B cell (primary cell): ENCODE measurements around the gene ANKRD23. TPM values are rescaled to one million over a fixed set of nuclear protein-coding genes. Genes with fewer than 3 reads are reported as not detected.

Source experiments
- ATAC-seq: fragments of 200-7000 bp; cut with Tn5 transposase; one replicate; pipeline ENCODE4 v1.10.0; 2021; ENCODE audit warnings: low read depth, mild to moderate bottlenecking, moderate number of reproducible peaks, moderate library complexity
- CTCF ChIA-PET: fragments of 350-600 bp; sonication (Branson Sonifier 250); formaldehyde crosslinking; loops from one replicate; lab custom pipeline; 2021; ENCODE audit warnings: antibody characterized with exemption, inconsistent platforms; lab: Charles Lee
- POLR2A ChIA-PET: fragments of 350-600 bp; sonication (Branson Sonifier 250); formaldehyde crosslinking; loops from one replicate; lab custom pipeline; 2021; ENCODE audit warnings: antibody characterized with exemption; lab: Charles Lee
- DNase-seq: peaks from one replicate; pipeline ENCODE4 v3.0.0; 2013
- H2AFZ ChIP-seq: 2 replicates; pipeline ENCODE4 v1.6.1; 2012; ENCODE audit warnings: mild to moderate bottlenecking, low read depth, low read length; ENCODE audit not compliant: insufficient read depth, poor library complexity, severe bottlenecking
- H3K27ac ChIP-seq, 2 donors: 1 replicate in 1 of 2; 2 replicates in 1 of 2; pipeline ENCODE4 v1.5.1; 2012 to 2013; ENCODE audit warnings: low read length in 2 of 2, mild to moderate bottlenecking in 2 of 2, moderate library complexity in 1 of 2
- H3K27me3 ChIP-seq, 4 experiments: fragments of 200-600 bp in 1 of 4; sonication (generic) in 1 of 4; replicated peaks in 1 of 4; 1 replicate in 2 of 4; 2 replicates in 2 of 4; pipeline versions ENCODE4 v1.6.1 to v1.7.0; 2013 to 2016; ENCODE audit warnings: low read length in 3 of 4, mild to moderate bottlenecking in 2 of 4, mixed read lengths in 1 of 4, moderate library complexity in 1 of 4; ENCODE audit not compliant: insufficient read depth in 4 of 4, control insufficient read depth in 3 of 4; ENCODE audit errors: control extremely low read depth in 1 of 4
- H3K36me3 ChIP-seq, 2 experiments: replicated peaks in 1 of 2; 1 replicate in 1 of 2; 2 replicates in 1 of 2; pipeline versions ENCODE4 v1.6.1 to v1.7.1; 2013; ENCODE audit warnings: low read length in 1 of 2; ENCODE audit not compliant: insufficient read depth in 2 of 2, control insufficient read depth in 1 of 2; ENCODE audit errors: control extremely low read depth in 1 of 2, extremely low read depth in 1 of 2
- H3K4me1 ChIP-seq, 2 donors: fragments of 200-600 bp in 1 of 2; sonication (generic) in 1 of 2; 1 replicate in 1 of 2; 2 replicates in 1 of 2; pipeline versions ENCODE4 v1.5.1 to v1.6.1; 2013 to 2017; ENCODE audit warnings: low read length in 2 of 2; ENCODE audit not compliant: control insufficient read depth in 2 of 2, insufficient read depth in 2 of 2
- H3K4me2 ChIP-seq: replicated peaks from 2 replicates; pipeline ENCODE3; 2012; ENCODE audit warnings: mild to moderate bottlenecking, low read depth, low read length; ENCODE audit not compliant: poor library complexity, severe bottlenecking
- H3K4me3 ChIP-seq, 5 experiments: fragments of 200-600 bp in 1 of 5; sonication (generic) in 1 of 5; 1 replicate in 3 of 5; 2 replicates in 2 of 5; pipeline versions ENCODE4 v1.5.1 to v1.7.0; 2011 to 2016; ENCODE audit warnings: low read length in 4 of 5, mild to moderate bottlenecking in 4 of 5, low read depth in 2 of 5, control low read depth in 1 of 5, moderate library complexity in 1 of 5; ENCODE audit not compliant: insufficient read depth in 1 of 5; ENCODE audit errors: control extremely low read depth in 1 of 5, extremely low read depth in 1 of 5
- H3K79me2 ChIP-seq: fragments of 200-600 bp; sonication (generic); one replicate; pipeline ENCODE4 v1.6.0; 2016; ENCODE audit warnings: low read length; ENCODE audit not compliant: control insufficient read depth, insufficient read depth
- H3K9ac ChIP-seq: fragments of 200-600 bp; sonication (generic); 2 replicates; pipeline ENCODE4 v1.6.1; 2017; ENCODE audit warnings: mild to moderate bottlenecking, low read length, moderate library complexity
- H3K9me3 ChIP-seq, 3 donors: one replicate each; pipeline versions ENCODE4 v1.6.1 to v1.7.1; 2013; ENCODE audit warnings: low read length in 2 of 3; ENCODE audit not compliant: control insufficient read depth in 2 of 3, insufficient read depth in 1 of 3; ENCODE audit errors: control extremely low read depth in 1 of 3
- H4K20me1 ChIP-seq: 2 replicates; pipeline ENCODE4 v1.6.0; 2012; ENCODE audit warnings: mild to moderate bottlenecking, low read length; ENCODE audit not compliant: insufficient read depth, control insufficient read depth, poor library complexity, severe bottlenecking
- H3K27ac Mint-ChIP-seq: one replicate; pipeline ENCODE4 v1.8.0; 2021; ENCODE audit warnings: mixed read lengths
- H3K27me3 Mint-ChIP-seq: one replicate; pipeline ENCODE4 v1.8.0; 2021; ENCODE audit warnings: mixed read lengths
- H3K4me1 Mint-ChIP-seq: one replicate; pipeline ENCODE4 v1.8.0; 2021; ENCODE audit warnings: mixed read lengths
- H3K4me3 Mint-ChIP-seq: one replicate; pipeline ENCODE4 v1.8.0; 2021; ENCODE audit warnings: mixed read lengths
- H3K9me3 Mint-ChIP-seq: one replicate; pipeline ENCODE4 v1.8.0; 2022; ENCODE audit warnings: mixed read lengths; ENCODE audit not compliant: insufficient read depth
- EZH2 ChIP-seq: IDR thresholded peaks from 2 replicates; pipeline ENCODE4 v1.6.1; 2012; ENCODE audit warnings: borderline replicate concordance, low read depth, mild to moderate bottlenecking, moderate library complexity, low read length; ENCODE audit not compliant: insufficient read depth, poor library complexity, severe bottlenecking
- WGBS: methylation state at CpG from one replicate; pipeline ENCODE4 v1.1.5; 2013; ENCODE audit warnings: missing lambda C conversion rate; ENCODE audit not compliant: insufficient coverage; 5-methylcytosine and 5-hydroxymethylcytosine counted together
- intact Hi-C: fragments of 100-400 bp; cut with micrococcal nuclease; formaldehyde crosslinking; loops from one replicate; pipeline ENCODE4 v1.10.0; 2022
- polyA plus RNA-seq: library from polyadenylated mRNA; depleted of rRNA; stranded (reverse); fragments of >200 nt; gene quantifications from 2 replicates; pipeline ENCODE4 v1.2.3, GENCODE V29; 2012
- total RNA-seq, 2 donors: library from RNA; stranded (reverse); fragments of 120-200 nt in 1 of 2; gene quantifications; 1 replicate in 1 of 2; 2 replicates in 1 of 2; pipeline versions ENCODE4 v1.2.3 to v1.2.4, GENCODE V29; 2013 to 2022
- TF ChIP-seq, protein P1 (sequence below): fragments of 200-600 bp; IDR thresholded peaks from one replicate; pipeline ENCODE4 v1.8.0; 2022; ENCODE audit warnings: antibody characterized with exemption, mild to moderate bottlenecking

ANKRD23 gene
- total and polyA plus RNA-seq, 2 donors (not counting 1 experiment from before 2014, with no cell fraction given) = 8.8 to 11.3 TPM

DNA sequence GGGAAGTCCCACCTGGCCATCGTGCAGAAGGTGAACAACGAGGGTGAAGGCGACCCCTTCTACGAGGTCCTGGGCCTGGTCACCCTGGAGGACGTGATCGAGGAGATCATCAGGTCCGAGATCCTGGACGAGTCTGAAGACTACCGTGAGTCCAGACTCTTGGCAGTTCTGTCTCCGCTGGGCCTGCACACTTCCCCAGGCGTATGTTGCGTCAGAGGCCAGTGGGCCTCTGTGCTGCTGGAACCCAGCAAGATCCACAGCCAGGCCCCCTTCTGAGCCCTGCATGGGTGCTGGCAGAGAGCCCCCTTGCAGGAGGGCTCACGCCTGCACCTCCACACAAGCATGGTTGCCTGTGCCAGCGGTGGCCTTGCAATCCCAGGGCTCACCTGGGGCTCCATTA, 18.8 kb downstream of the ANKRD23 start:
- DNase-seq (no peak), ATAC-seq (no peak)
- intact Hi-C loops = no loop called here
- Histone ChIP-seq H3K79me2 (peaks cover 34% of the 10 kb centered on the region), H3K4me2 (no peak overlapping the region), H2AFZ (no peak overlapping the region), H3K27me3 (no peaks in the 10 kb centered on the region), H3K4me3 (no peak overlapping the region), H3K4me1 (peaks cover 0 to 2% of the 10 kb centered on the region in 2 donors), H4K20me1 (peaks cover 60% of the 10 kb centered on the region), H3K9me3 (no peaks in the 10 kb centered on the region), H3K9ac (no peak overlapping the region), H3K36me3 (peaks cover 0 to 67% of the 10 kb centered on the region in 2 experiments), H3K27ac (no peak overlapping the region)
- Mint-ChIP-seq H3K4me1 (peaks cover 21% of the 10 kb centered on the region), H3K4me3 (no peak overlapping the region), H3K27me3 (no peaks in the 10 kb centered on the region), H3K9me3 (no peaks in the 10 kb centered on the region), H3K27ac (peak overlapping the region; percentile 41)
- TF ChIP-seq, protein P1, sequence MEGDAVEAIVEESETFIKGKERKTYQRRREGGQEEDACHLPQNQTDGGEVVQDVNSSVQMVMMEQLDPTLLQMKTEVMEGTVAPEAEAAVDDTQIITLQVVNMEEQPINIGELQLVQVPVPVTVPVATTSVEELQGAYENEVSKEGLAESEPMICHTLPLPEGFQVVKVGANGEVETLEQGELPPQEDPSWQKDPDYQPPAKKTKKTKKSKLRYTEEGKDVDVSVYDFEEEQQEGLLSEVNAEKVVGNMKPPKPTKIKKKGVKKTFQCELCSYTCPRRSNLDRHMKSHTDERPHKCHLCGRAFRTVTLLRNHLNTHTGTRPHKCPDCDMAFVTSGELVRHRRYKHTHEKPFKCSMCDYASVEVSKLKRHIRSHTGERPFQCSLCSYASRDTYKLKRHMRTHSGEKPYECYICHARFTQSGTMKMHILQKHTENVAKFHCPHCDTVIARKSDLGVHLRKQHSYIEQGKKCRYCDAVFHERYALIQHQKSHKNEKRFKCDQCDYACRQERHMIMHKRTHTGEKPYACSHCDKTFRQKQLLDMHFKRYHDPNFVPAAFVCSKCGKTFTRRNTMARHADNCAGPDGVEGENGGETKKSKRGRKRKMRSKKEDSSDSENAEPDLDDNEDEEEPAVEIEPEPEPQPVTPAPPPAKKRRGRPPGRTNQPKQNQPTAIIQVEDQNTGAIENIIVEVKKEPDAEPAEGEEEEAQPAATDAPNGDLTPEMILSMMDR = no peak
- no peak for TF ChIP-seq EZH2
- CTCF ChIA-PET = interaction anchor here (0.6 kb wide), 1 partner anchor 350 kb away, joined by 3 read pairs; no protein-coding TSS in a partner anchor
- POLR2A ChIA-PET = no interaction called here
- 97% methylated on average over 14 of the region's 14 CpGs for WGBS

DNA sequence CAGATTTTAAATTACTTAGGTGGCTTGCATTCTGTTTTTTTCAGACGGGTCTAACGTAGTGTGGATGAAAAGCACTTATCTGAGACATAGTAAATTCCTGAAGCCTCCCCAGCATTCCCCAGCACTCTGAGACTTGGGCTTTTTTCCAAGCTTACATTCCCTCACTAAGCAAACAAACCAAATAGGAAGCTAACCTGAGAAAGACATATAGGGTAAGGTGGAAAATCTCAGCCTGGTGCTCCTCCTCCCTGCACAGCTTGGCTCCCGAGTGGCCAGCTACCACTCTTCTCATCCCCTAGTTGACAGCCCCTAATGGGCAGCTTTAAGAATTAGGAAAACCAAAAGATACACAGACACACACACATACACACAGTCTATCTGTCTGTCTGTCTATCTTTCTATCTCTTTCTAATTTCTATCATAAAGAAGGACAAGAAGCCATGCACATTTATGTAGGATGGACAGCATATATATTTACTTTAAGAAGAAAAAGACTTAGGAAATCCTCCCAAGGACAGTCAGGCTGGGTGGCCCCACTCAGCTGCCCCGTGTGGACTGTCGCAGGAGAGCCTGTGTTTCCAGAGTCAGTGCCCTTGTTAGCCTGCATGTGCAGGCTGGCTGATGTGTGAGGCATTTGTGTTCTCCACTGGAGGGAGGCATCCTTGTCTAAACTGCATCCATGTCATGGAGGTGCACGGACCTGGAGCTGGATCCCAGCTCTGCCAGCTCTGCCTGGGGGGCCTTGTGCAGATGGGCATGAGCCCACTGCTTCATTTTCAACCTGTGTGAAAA, 19.5 kb downstream of the ANKRD23 start:
- Histone ChIP-seq H3K9ac (no peak overlapping the region), H2AFZ (no peak overlapping the region), H3K36me3 (peaks cover 0 to 61% of the 10 kb centered on the region in 2 experiments), H3K4me1 (peaks cover 6 to 10% of the 10 kb centered on the region in 2 donors), H3K4me3 (no peak overlapping the region), H3K9me3 (no peaks in the 10 kb centered on the region), H3K4me2 (no peak overlapping the region), H3K27me3 (no peaks in the 10 kb centered on the region), H3K27ac (no peak overlapping the region), H4K20me1 (peaks cover 68% of the 10 kb centered on the region), H3K79me2 (peaks cover 41% of the 10 kb centered on the region)
- WGBS = 98% methylated on average over 4 of the region's 6 CpGs
- H3K27ac Mint-ChIP-seq = no peak overlapping the region
- H3K4me1 Mint-ChIP-seq = peaks cover 29% of the 10 kb centered on the region
- H3K27me3 Mint-ChIP-seq = no peaks in the 10 kb centered on the region
- POLR2A ChIA-PET = no interaction called here
- intact Hi-C loops = no loop called here
- TF ChIP-seq, protein P1 = no peak
- TF ChIP-seq EZH2 = no peak
- H3K9me3 Mint-ChIP-seq = no peaks in the 10 kb centered on the region
- CTCF ChIA-PET = interaction anchor here (0.6 kb wide), 1 partner anchor 349 kb away, joined by 3 read pairs; no protein-coding TSS in a partner anchor
- H3K4me3 Mint-ChIP-seq = no peak overlapping the region
- ATAC-seq (no peak), DNase-seq (no peak)
